GM12874 (cell line): Measurements from ENCODE around the gene GLP1R.

ENCODE experiments used
- TF ChIP-seq, protein P1 (sequence below): IDR thresholded peaks from 2 replicates; pipeline ENCODE4 v1.5.1; 2011; ENCODE audit warnings: low read depth, mild to moderate bottlenecking, control low read depth, low read length, moderate library complexity; ENCODE audit not compliant: insufficient read depth

GLP1R gene

DNA sequence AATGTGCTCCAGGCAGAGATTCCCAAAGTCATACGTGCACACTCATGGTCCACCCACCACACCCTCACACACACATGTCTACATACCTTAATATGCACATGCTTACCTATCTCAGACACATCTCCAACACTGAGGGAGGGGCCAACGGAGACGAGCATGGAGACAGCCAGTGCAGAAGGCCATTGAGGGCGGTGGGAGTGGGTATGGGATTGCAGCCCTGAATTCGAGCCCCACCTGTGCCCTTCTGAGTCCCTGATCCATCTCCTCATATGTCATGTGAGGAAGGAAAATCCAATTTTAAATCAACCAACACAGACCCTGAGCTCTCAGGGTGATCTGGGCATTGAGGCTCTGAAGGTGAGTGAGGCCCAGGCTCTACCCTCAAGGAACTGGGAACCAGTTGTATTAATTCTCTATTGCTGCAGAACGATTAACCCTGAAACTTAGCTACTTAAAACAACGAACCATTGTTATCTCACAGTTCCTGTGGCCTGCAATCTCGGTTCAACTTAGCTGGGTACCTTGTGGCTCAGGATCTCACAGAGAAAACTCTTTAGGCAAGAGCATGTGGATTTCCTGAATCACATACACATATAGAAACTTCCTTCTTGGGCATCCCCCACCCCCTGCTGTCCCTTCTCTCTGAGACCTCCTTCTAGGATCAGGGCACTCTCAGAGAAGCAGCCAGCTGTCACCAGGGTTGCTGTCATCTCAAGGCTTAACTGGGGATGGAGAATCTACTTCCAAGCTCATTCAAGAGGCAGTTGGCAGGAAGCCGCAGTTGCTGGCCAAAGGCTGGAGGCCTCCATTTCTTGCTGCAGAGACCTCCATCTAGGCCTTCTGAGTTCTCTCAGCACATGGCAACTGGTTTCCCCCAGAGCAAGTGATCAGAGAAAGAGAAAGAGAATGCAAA, 28.3 kb downstream of the GLP1R start:
- TF ChIP-seq, protein P1, sequence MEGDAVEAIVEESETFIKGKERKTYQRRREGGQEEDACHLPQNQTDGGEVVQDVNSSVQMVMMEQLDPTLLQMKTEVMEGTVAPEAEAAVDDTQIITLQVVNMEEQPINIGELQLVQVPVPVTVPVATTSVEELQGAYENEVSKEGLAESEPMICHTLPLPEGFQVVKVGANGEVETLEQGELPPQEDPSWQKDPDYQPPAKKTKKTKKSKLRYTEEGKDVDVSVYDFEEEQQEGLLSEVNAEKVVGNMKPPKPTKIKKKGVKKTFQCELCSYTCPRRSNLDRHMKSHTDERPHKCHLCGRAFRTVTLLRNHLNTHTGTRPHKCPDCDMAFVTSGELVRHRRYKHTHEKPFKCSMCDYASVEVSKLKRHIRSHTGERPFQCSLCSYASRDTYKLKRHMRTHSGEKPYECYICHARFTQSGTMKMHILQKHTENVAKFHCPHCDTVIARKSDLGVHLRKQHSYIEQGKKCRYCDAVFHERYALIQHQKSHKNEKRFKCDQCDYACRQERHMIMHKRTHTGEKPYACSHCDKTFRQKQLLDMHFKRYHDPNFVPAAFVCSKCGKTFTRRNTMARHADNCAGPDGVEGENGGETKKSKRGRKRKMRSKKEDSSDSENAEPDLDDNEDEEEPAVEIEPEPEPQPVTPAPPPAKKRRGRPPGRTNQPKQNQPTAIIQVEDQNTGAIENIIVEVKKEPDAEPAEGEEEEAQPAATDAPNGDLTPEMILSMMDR = no peak

GRCh38 chr6:39077882-39078594, 29.5 kb downstream of the GLP1R start:
- TF ChIP-seq, protein P1 = no peak

GRCh38 chr6:39078695-39079094, 30.1 kb downstream of the GLP1R start:
- TF ChIP-seq, protein P1 = no peak

- TF ChIP-seq, protein P1 = no peak
These were observed 30.9 kb downstream of the GLP1R start for GRCh38 chr6:39079197-39080125.

GRCh38 chr6:39080246-39080875, 31.8 kb downstream of the GLP1R start:
- TF ChIP-seq, protein P1 = no peak

GRCh38 chr6:39082310-39082709, 33.7 kb downstream of the GLP1R start:
- TF ChIP-seq, protein P1 = no peak
